Subcutaneous adipose tissue (tissue), 4 donors: ENCODE measurements around the gene TSC1. TPM values are rescaled to one million over a fixed set of nuclear protein-coding genes. Genes with fewer than 3 reads are reported as not detected.

Experiments used
- total RNA-seq, 4 donors: library from RNA; depleted of rRNA; stranded (reverse); fragments of >200 nt; gene quantifications; one replicate each; pipeline ENCODE4 v1.1.0, GENCODE V29; 2016
- TF ChIP-seq, protein P1 (sequence below): fragments of 450-650 bp; IDR thresholded peaks from one replicate; pipeline ENCODE4 v1.5.1; 2016; ENCODE audit warnings: low read depth, mild to moderate bottlenecking, control low read depth, antibody characterized with exemption, moderate library complexity

The TSC1 gene
- total RNA-seq, 4 donors from 2014 or later = 43.4 to 63.1 (median 51.4) TPM

DNA sequence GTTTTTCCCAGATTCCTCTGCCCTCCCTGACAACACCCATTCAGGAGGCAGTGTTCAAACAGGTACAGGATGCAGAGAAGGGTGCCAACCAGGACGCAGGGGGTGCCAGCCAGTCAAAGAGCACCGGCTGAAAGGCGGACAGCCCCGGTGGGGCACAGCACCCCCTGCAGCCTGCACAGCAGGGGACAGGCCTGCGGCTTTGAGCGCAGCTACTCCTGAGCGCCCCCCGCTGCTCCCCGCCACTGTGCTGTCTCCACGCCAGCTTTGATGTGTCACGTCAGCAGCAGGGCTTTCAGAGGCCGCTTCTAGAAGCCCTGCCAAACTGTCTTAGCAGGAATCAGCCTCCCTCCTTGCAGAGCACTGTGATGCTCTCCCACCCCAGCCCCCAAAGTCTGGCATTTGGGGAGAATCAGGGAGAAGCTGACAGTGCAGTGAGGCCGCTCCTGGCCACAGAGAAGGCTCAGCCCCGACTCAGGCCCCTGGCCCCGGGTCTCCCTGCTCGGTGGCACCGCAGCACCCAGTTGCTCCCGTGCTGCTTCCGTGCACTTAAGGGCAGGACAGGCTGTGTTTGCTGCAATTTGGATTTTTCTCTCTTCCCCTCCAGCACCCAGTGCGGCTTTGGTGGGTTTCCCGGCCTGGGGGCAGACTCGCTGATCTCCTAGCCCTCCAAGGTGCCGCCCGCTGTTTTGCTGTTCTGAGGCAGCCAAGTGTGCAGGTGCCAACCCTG lies 86.6 kb downstream of the TSC1 start:
- TF ChIP-seq, protein P1, sequence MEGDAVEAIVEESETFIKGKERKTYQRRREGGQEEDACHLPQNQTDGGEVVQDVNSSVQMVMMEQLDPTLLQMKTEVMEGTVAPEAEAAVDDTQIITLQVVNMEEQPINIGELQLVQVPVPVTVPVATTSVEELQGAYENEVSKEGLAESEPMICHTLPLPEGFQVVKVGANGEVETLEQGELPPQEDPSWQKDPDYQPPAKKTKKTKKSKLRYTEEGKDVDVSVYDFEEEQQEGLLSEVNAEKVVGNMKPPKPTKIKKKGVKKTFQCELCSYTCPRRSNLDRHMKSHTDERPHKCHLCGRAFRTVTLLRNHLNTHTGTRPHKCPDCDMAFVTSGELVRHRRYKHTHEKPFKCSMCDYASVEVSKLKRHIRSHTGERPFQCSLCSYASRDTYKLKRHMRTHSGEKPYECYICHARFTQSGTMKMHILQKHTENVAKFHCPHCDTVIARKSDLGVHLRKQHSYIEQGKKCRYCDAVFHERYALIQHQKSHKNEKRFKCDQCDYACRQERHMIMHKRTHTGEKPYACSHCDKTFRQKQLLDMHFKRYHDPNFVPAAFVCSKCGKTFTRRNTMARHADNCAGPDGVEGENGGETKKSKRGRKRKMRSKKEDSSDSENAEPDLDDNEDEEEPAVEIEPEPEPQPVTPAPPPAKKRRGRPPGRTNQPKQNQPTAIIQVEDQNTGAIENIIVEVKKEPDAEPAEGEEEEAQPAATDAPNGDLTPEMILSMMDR = no peak

DNA sequence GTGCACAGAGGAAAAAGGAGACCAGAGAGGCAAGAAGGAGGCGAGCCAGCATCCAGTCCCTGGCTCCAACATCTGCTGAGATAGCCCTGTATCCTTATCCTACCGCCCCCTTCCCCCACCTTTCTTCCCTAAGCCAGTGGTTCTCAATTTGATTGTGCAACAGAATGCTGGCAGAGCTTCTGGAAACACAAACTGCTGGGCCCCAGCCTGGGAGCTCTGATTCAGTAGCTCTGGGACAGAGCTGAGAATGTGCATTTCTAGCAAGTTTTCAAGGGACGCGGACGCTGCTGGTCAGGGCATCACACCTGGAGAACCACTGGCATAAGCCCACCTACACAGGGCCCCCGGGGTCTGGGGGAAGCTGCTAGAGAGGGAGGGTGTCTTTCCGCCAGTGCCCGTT lies 87.4 kb downstream of the TSC1 start:
- TF ChIP-seq, protein P1 = no peak

DNA sequence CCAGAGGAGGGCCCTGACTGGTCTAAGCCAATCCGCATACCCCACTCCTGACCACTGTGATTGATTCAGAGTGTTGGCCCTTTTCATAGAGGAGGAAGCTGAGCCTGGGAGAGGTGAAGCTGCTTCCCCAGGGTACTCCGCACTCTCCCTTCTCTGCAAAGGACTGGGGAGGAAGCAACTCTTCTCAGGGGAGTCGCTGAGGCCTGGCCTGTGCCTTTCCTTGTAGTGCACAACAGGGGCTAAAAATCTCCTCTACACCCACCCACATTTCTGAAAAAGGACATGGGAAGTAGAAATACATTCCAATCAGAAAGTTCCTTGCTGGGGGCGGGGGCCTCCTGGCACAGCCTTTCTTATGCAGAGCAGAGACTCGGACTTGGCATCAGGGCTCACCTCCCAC lies 88.5 kb downstream of the TSC1 start:
- TF ChIP-seq, protein P1 = no peak

DNA sequence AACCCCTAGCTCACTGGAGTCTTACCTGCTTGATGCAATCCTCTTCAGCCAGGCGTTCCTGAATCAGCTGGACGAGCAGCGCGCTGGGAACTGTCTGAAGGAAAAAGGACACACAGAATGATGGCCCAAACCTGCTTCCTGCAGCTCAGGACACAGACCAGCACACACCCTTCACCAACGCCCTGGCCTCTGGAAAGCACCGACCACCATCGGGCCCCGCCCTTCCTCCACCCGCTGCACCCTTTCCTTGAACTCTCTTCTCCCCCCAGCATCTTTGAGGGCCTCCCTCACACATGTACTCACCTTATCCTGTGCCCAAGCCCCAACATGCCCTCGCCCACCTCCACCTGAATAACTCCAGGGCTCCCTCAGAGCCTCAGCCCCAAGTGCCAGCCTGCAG lies 89.6 kb downstream of the TSC1 start:
- TF ChIP-seq, protein P1 = no peak

DNA sequence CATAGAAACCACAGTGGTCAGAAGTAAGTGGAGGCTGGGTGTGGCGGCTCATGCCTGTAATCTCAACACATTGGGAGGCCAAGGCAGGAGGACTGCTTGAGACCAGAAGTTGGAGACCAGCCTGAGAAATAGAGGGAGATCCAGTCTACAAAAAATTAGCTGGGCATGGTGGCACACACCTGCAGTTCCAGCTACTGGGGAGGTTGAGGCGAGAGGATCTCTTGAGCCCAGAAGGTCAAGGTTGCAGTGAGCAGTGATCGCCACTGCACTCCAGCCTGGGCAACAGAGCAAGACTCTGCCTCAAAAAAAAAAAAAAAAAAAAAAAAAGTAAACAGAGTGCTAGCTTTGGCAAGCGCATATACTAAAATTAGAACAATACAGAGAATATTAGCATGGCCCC lies 90.9 kb downstream of the TSC1 start:
- TF ChIP-seq, protein P1 = no peak

DNA sequence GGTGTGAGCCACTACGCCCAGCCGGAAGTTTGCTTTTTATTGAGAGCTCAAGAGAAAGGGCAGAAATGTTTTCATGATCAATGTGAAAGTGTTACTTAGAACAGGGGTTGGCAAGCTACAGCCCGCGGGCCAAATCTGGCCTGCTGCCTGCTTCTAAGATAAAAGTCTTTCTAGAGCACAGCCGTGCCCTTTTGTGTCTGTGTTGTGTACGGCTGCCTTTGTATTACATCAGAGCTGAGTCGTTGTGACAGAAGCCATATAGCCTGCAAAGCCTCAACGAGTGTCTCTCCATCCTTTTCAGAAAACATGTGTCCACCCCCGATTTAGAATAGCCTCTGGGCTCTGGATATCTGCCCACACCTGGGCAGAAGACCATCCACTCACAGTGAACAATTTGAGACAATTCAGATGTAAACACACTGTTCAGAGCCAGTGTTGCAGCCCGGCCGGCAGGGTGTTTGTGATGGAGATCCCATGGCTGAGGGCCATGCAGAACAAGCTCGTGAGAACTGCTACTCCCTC lies 95.2 kb downstream of the TSC1 start:
- TF ChIP-seq, protein P1 = no peak

DNA sequence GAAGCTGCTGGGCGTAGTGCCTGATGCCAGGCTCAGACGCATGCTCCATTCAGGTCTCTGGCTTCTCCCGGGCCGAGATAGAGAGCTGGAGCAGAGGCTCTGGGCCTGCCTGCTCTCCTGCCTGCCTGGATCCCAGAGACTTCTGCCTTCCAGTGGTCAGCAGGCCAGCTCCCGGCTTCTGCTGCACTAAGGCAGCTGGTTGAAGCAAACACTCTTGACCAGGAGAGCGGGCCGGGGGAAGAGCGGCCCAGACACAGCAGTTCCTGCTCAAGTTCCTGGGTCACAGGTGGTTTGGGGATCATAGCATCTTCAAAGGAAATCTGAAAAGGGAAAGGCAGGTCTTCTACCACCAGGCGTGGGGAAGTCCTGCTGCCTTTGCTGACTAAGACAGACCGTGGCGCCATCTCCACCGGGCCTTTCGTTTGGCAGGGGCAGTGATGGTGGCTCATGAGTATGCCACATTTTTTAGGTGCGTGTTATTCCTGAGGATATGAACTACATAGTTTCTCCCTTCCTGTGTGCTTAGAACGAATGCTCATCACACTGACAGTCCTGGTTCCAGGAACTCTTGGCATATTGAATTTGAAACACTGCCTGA lies 97.4 kb downstream of the TSC1 start:
- TF ChIP-seq, protein P1 = no peak
